Nephron (organoid): ENCODE data around the gene PPP1R3E.

Source experiments
- H3K27ac Mint-ChIP-seq, 3 experiments: 2 replicates each; pipeline ENCODE4 v1.8.0; 2020; ENCODE audit warnings: mixed read lengths in 3 of 3, mild to moderate bottlenecking in 2 of 3, moderate library complexity in 1 of 3
- H3K27me3 Mint-ChIP-seq: 2 replicates; pipeline ENCODE4 v1.8.0; 2021; ENCODE audit warnings: low read depth, mild to moderate bottlenecking, moderate library complexity, mixed read lengths
- H3K36me3 Mint-ChIP-seq: 2 replicates; pipeline ENCODE4 v1.8.0; 2020; ENCODE audit warnings: low read depth, mixed read lengths
- H3K4me1 Mint-ChIP-seq: 2 replicates; pipeline ENCODE4 v1.8.0; 2020; ENCODE audit warnings: mixed read lengths
- H3K4me3 Mint-ChIP-seq, 3 experiments: 2 replicates each; pipeline ENCODE4 v1.8.0; 2020; ENCODE audit warnings: mild to moderate bottlenecking in 3 of 3, mixed read lengths in 3 of 3, moderate library complexity in 2 of 3
- H3K9me3 Mint-ChIP-seq: 2 replicates; pipeline ENCODE4 v1.8.0; 2020; ENCODE audit warnings: mixed read lengths
- CTCF ChIP-seq, 3 experiments: fragments of 200-600 bp; sonication (generic); IDR thresholded peaks; one replicate each; pipeline ENCODE4 v1.5.0; 2021; ENCODE audit warnings: antibody characterized with exemption in 3 of 3; ENCODE audit not compliant: unreplicated experiment in 3 of 3

PPP1R3E gene

GRCh38 chr14:23258256-23258655, 44.4 kb downstream of the PPP1R3E start:
- Mint-ChIP-seq H3K27me3 (peaks cover 2% of the 10 kb centered on the region), H3K9me3 (no peaks in the 10 kb centered on the region), H3K4me1 (peaks cover 5% of the 10 kb centered on the region)

GRCh38 chr14:23252420-23253333, 50.0 kb downstream of the PPP1R3E start:
- Mint-ChIP-seq H3K4me1 (no peaks in the 10 kb centered on the region), H3K27ac (no peak overlapping the region), H3K27me3 (peaks cover 14% of the 10 kb centered on the region), H3K4me3 (no peak overlapping the region), H3K36me3 (no peaks in the 10 kb centered on the region), H3K9me3 (no peaks in the 10 kb centered on the region)
- TF ChIP-seq CTCF (IDR thresholded peaks at IDR 0.05; ENCODE audit: unreplicated experiment in 3 of 3), result no peak

More at GRCh38 chr14:23258256-23258655, 44.4 kb downstream of the PPP1R3E start:
- no peak overlapping the region for H3K4me3 Mint-ChIP-seq
- peak overlapping the region; percentile 42 to 76 (median 59) for H3K27ac Mint-ChIP-seq
- TF ChIP-seq CTCF (IDR thresholded peaks at IDR 0.05; ENCODE audit: unreplicated experiment in 3 of 3), result no peak
- no peaks in the 10 kb centered on the region for H3K36me3 Mint-ChIP-seq

- Mint-ChIP-seq H3K36me3 (no peaks in the 10 kb centered on the region), H3K9me3 (no peaks in the 10 kb centered on the region), H3K27me3 (peaks cover 14% of the 10 kb centered on the region), H3K4me1 (no peaks in the 10 kb centered on the region), H3K4me3 (no peak overlapping the region), H3K27ac (peak overlapping the region in 1 of 3 experiments; percentile 49)
- no peak for TF ChIP-seq CTCF (IDR thresholded peaks at IDR 0.05; ENCODE audit: unreplicated experiment in 3 of 3)
Measured at GRCh38 chr14:23252006-23252405, 50.7 kb downstream of the PPP1R3E start.

- Mint-ChIP-seq H3K4me1 (no peaks in the 10 kb centered on the region), H3K36me3 (no peaks in the 10 kb centered on the region), H3K9me3 (no peaks in the 10 kb centered on the region), H3K27me3 (peaks cover 14% of the 10 kb centered on the region), H3K27ac (peak overlapping the region; percentile 29 to 79 (median 65)), H3K4me3 (no peak overlapping the region)
- TF ChIP-seq CTCF (IDR thresholded peaks at IDR 0.05; ENCODE audit: unreplicated experiment in 3 of 3), result no peak
Measured at GRCh38 chr14:23249824-23250223, 52.8 kb downstream of the PPP1R3E start.

- Mint-ChIP-seq H3K4me1 (no peaks in the 10 kb centered on the region), H3K27ac (no peak overlapping the region), H3K36me3 (no peaks in the 10 kb centered on the region), H3K4me3 (no peak overlapping the region), H3K27me3 (peaks cover 14% of the 10 kb centered on the region), H3K9me3 (no peaks in the 10 kb centered on the region)
- no peak for TF ChIP-seq CTCF (IDR thresholded peaks at IDR 0.05; ENCODE audit: unreplicated experiment in 3 of 3)
Measured at GRCh38 chr14:23248601-23249000, 54.1 kb downstream of the PPP1R3E start.
